K562 (cell line): ENCODE results near the gene ARL16. TPM values are rescaled to one million over a fixed set of nuclear protein-coding genes. Genes with fewer than 3 reads are reported as not detected.

ENCODE experiments used
- CSDE1 ChIP-seq, 2 experiments: fragments of 450-650 bp; IDR thresholded peaks; 2 replicates each; pipeline ENCODE4 v1.6.1; 2016; ENCODE audit warnings: mild to moderate bottlenecking in 1 of 2
- GABPB1 ChIP-seq: sonication (generic); formaldehyde crosslinking; IDR thresholded peaks from 2 replicates; pipeline ENCODE4 v1.8.0; 2022; ENCODE audit warnings: mild to moderate bottlenecking, missing genetic modification reagents
- MTA3 ChIP-seq: fragments of 450-650 bp; formaldehyde crosslinking; IDR thresholded peaks from 2 replicates; pipeline ENCODE4 v1.6.1; 2017; ENCODE audit warnings: mild to moderate bottlenecking, borderline replicate concordance
- POLR2B ChIP-seq: fragments of 450-650 bp; IDR thresholded peaks from 2 replicates; pipeline ENCODE4 v1.6.1; 2018; ENCODE audit warnings: low read depth; ENCODE audit not compliant: partially characterized antibody
- RBFOX2 ChIP-seq: fragments of 200-400 bp; formaldehyde crosslinking; IDR thresholded peaks from 2 replicates; pipeline ENCODE4 v1.6.1; 2017; ENCODE audit warnings: low read depth, mild to moderate bottlenecking, low read length, moderate library complexity
- RBM39 ChIP-seq: fragments of 200-400 bp; formaldehyde crosslinking; optimal IDR thresholded peaks from 2 replicates; pipeline ENCODE3; 2018; ENCODE audit warnings: low read depth, low read length
- RUNX1 ChIP-seq: sonication (generic); IDR thresholded peaks from 2 replicates; pipeline ENCODE4 v1.6.1; 2016; ENCODE audit warnings: antibody characterized with exemption, low read depth
- XRCC5 ChIP-seq: fragments of 200-400 bp; formaldehyde crosslinking; IDR thresholded peaks from 2 replicates; pipeline ENCODE4 v1.6.1; 2017; ENCODE audit warnings: low read depth, mild to moderate bottlenecking, low read length
- ZBTB7A ChIP-seq: IDR thresholded peaks from 2 replicates; pipeline ENCODE4 v1.6.1; 2011; ENCODE audit warnings: low read depth, mild to moderate bottlenecking, low read length, moderate library complexity, borderline replicate concordance; ENCODE audit not compliant: control insufficient read depth
- polyA plus RNA-seq, 8 experiments: library from polyadenylated mRNA; depleted of rRNA in 4 of 8; stranded (reverse) in 5 of 8; unstranded in 3 of 8; fragments of >200 nt; fragmentation: Nextera tagmentation in 2 of 8; fragmentation: Illumina TruSeq in 1 of 8; extraction: Ambion mirVana in 2 of 8; extraction: Trizol in 1 of 8; gene quantifications; 2 replicates each; pipeline versions ENCODE4 v1.2.1 to v1.2.3, GENCODE V29; 2011 to 2014; ENCODE audit warnings: inconsistent platforms in 1 of 8, missing spikeins in 1 of 8
- total RNA-seq, 7 experiments: library from RNA; depleted of rRNA in 6 of 7; stranded (reverse); fragments of >200 nt in 6 of 7; fragmentation: Illumina TruSeq in 2 of 7; extraction: Trizol in 2 of 7; gene quantifications; 2 replicates each; pipeline versions ENCODE4 v1.2.1 to v1.2.3, GENCODE V29; 2011 to 2021; ENCODE audit warnings: low replicate concordance in 1 of 7
- TF ChIP-seq, protein P1 (sequence below): fragments of 450-650 bp; IDR thresholded peaks from 2 replicates; pipeline ENCODE4 v1.6.1; 2016; ENCODE audit warnings: antibody characterized with exemption

Gene ARL16
- total and polyA plus RNA-seq, 9 of the 15 experiments (the other 6 are each of a cell fraction or from before 2014, with no cell fraction given), result 5.4 to 32.4 (median 22.6) TPM

DNA sequence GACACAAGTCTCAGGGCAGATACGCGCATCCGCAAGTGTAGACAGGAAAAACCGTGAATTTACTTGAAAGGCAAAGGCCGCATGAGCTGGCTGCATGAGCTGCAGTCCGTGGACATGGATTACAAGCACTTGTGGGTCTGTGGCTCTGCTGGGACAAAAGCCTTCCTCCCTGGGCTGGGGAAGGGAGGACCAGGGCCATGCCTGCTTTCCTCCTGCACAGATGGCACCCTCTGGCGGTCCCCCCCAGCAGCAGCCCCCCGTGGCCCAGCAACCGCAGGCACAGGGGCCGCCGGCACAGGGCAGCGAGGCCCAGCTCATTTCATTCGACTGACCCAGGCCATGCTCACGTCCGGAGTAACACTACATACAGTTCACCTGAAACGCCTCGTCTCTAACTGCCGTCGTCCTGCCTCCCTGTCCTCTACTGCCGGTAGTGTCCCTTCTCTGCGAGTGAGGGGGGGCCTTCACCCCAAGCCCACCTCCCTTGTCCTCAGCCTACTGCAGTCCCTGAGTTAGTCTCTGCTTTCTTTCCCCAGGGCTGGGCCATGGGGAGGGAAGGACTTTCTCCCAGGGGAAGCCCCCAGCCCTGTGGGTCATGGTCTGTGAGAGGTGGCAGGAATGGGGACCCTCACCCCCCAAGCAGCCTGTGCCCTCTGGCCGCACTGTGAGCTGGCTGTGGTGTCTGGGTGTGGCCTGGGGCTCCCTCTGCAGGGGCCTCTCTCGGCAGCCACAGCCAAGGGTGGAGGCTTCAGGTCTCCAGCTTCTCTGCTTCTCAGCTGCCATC lies 17.9 kb upstream of the ARL16 start (continued):
- TF ChIP-seq RUNX1 (0 out of 2 replicates have a peak, but pooled peaks have one; percentile 58), RBFOX2 (peak; percentile 62), XRCC5 (no peak), CSDE1 (IDR thresholded peaks at IDR 0.05) (no peak), GABPB1 (CRISPR knock-in tag) (peak; percentile 47; the same call in 1 of the 2 replicates), RBM39 (peak; percentile 35), ZBTB7A (peak; percentile 74; the same call in 1 of the 2 replicates), MTA3 (peak; percentile 70; the same call in 1 of the 2 replicates), POLR2B (peak; percentile 70)
- TF ChIP-seq, protein P1, sequence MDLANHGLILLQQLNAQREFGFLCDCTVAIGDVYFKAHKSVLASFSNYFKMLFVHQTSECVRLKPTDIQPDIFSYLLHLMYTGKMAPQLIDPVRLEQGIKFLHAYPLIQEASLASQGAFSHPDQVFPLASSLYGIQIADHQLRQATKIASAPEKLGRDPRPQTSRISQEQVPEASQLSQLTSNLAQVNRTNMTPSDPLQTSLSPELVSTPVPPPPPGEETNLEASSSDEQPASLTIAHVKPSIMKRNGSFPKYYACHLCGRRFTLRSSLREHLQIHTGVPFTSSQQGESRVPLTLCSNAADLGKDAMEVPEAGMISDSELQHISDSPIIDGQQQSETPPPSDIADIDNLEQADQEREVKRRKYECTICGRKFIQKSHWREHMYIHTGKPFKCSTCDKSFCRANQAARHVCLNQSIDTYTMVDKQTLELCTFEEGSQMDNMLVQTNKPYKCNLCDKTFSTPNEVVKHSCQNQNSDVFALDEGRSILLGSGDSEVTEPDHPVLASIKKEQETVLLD, result peak; percentile 31; the same call in 1 of the 2 replicates
